A375 (cell line): ENCODE data around the gene TMOD1. TPM values are rescaled to one million over a fixed set of nuclear protein-coding genes. Genes with fewer than 3 reads are reported as not detected.

Experiments used
- total RNA-seq: library from RNA; depleted of rRNA; stranded (reverse); fragments of >200 nt; shearing (Covaris generic); gene quantifications from 2 replicates; pipeline ENCODE4 v1.2.3, GENCODE V29; 2014; rRNA removed

The TMOD1 gene
- total RNA-seq: 0.04 TPM in 1 of 2 replicates, not detected in the other

GRCh38 chr9:97501177-97501971 lies at the start of gene TMOD1:
Gene TMOD1 (plus strand): TSS chr9:97501666. CDS start chr9:97524189, 22,523 bp downstream.

GRCh38 chr9:97632985-97633858 lies 131.8 kb downstream of the TMOD1 start, which contains the start of the genes NCBP1 and TSTD2:
Gene NCBP1 (plus strand): TSS chr9:97633821. CDS start chr9:97633882, 61 bp downstream.
Gene TSTD2 (minus strand): TSS chr9:97633368. CDS start chr9:97627562, 5,806 bp downstream.

Other genes starting within 250 kb of the TMOD1 start
- 4.6 and 5.4 TPM in 2 replicates for gene CCDC180, start 194.0 kb upstream of the TMOD1 start, total RNA-seq
- 3.6 and 4.7 TPM in 2 replicates for gene TDRD7, start 89.6 kb upstream of the TMOD1 start, total RNA-seq
- gene TSTD2, start 131.7 kb downstream of the TMOD1 start, total RNA-seq: 17.0 and 17.4 TPM in 2 replicates
- gene NCBP1, start 132.2 kb downstream of the TMOD1 start, total RNA-seq: 48.8 and 51.0 TPM in 2 replicates
- gene XPA, start 195.7 kb downstream of the TMOD1 start, total RNA-seq: 15.1 and 17.1 TPM in 2 replicates